Endothelial cell of umbilical vein (primary cell): ENCODE measurements around the gene CPA2. TPM values are rescaled to one million over a fixed set of nuclear protein-coding genes. Genes with fewer than 3 reads are reported as not detected.

Source experiments
- BruUV-seq: library from RNA; stranded (reverse); fragments of 400-500 nt; replicated peaks from 2 replicates; lab custom pipeline; 2021; lab: Mats Ljungman, UMichigan
- CTCF ChIA-PET: fragments of 300-600, 350-600 bp; sonication (Branson Sonifier 250); formaldehyde crosslinking; loops from one replicate; lab custom pipeline; 2021; ENCODE audit warnings: antibody characterized with exemption, inconsistent platforms; lab: Charles Lee
- POLR2A ChIA-PET: fragments of 300-600, 350-600 bp; sonication (Branson Sonifier 250); formaldehyde crosslinking; loops from one replicate; lab custom pipeline; 2021; ENCODE audit warnings: antibody characterized with exemption, inconsistent platforms; lab: Charles Lee
- DNase-seq: peaks from one replicate; pipeline ENCODE4 v3.0.0-alpha.2; 2011; ENCODE audit warnings: low read depth, low spot score
- FAIRE-seq: peaks from 2 replicates; lab custom pipeline; 2011; peaks lifted over from hg19 to GRCh38; lab: Jason Lieb, UNC
- H2AFZ ChIP-seq: 2 replicates; pipeline ENCODE4 v1.6.0; 2012; ENCODE audit warnings: low read depth, low read length, control low read depth, inconsistent platforms
- H3K27ac ChIP-seq: 2 replicates; pipeline ENCODE4 v1.5.1; 2011; ENCODE audit warnings: low read depth, mild to moderate bottlenecking, control low read depth, low read length, moderate library complexity; ENCODE audit not compliant: insufficient read depth
- H3K27me3 ChIP-seq, 2 experiments: 2 replicates each; pipeline versions ENCODE4 v1.6.0 to v1.6.1; 2011; ENCODE audit warnings: low read length in 2 of 2, mixed read lengths in 1 of 2; ENCODE audit not compliant: control insufficient read depth in 2 of 2, insufficient read depth in 2 of 2
- H3K36me3 ChIP-seq, 2 experiments: 2 replicates in 1 of 2; 3 replicates in 1 of 2; pipeline ENCODE4 v1.5.1; 2011; ENCODE audit warnings: low read length in 2 of 2, mild to moderate bottlenecking in 1 of 2, moderate library complexity in 1 of 2; ENCODE audit not compliant: control insufficient read depth in 2 of 2, insufficient read depth in 2 of 2; ENCODE audit errors: extremely low read depth in 1 of 2
- H3K4me1 ChIP-seq: 3 replicates; pipeline ENCODE4 v1.5.1; 2011; ENCODE audit warnings: mild to moderate bottlenecking, low read length; ENCODE audit not compliant: control insufficient read depth, insufficient read depth; ENCODE audit errors: extremely low read depth
- H3K4me2 ChIP-seq: 2 replicates; pipeline ENCODE4 v1.6.1; 2011; ENCODE audit warnings: low read length, control low read depth, mixed read lengths; ENCODE audit not compliant: insufficient read depth
- H3K4me3 ChIP-seq, 3 experiments: fragments of 200-600 bp in 1 of 3; sonication (generic), shearing (Covaris generic) in 1 of 3; replicated peaks in 1 of 3; 2 replicates each; pipeline ENCODE4 v1.5.1; 2011 to 2016; ENCODE audit warnings: control low read depth in 3 of 3, low read length in 3 of 3, mild to moderate bottlenecking in 2 of 3, inconsistent platforms in 1 of 3, low read depth in 1 of 3, moderate library complexity in 1 of 3; ENCODE audit not compliant: insufficient read depth in 1 of 3
- H3K79me2 ChIP-seq: 2 replicates; pipeline ENCODE4 v1.6.0; 2012; ENCODE audit warnings: low read length, inconsistent platforms; ENCODE audit not compliant: control insufficient read depth, insufficient read depth
- H3K9ac ChIP-seq: replicated peaks from 2 replicates; pipeline ENCODE3; 2011; ENCODE audit warnings: low read length, control low read depth; ENCODE audit not compliant: insufficient read depth; ENCODE audit errors: extremely low read depth
- H3K9me1 ChIP-seq: replicated peaks from 3 replicates; pipeline ENCODE4 v1.6.0; 2011; ENCODE audit warnings: mild to moderate bottlenecking, low read length; ENCODE audit not compliant: control insufficient read depth, insufficient read depth; ENCODE audit errors: extremely low read depth
- H3K9me3 ChIP-seq: replicated peaks from 2 replicates; pipeline ENCODE4 v1.5.1; 2012; ENCODE audit warnings: low read length, inconsistent platforms; ENCODE audit not compliant: control insufficient read depth, insufficient read depth
- H4K20me1 ChIP-seq: replicated peaks from 2 replicates; pipeline ENCODE3; 2011; ENCODE audit warnings: mild to moderate bottlenecking, low read length; ENCODE audit not compliant: control insufficient read depth, insufficient read depth; ENCODE audit errors: extremely low read depth
- CTCF ChIP-seq, 2 donors: IDR thresholded peaks; 1 replicate in 1 of 2; 2 replicates in 1 of 2; pipeline ENCODE4 v1.5.1; 2011; ENCODE audit warnings: low read length in 2 of 2, mild to moderate bottlenecking in 2 of 2, moderate library complexity in 2 of 2, control low read depth in 1 of 2, inconsistent platforms in 1 of 2, low read depth in 1 of 2; ENCODE audit not compliant: insufficient read depth in 1 of 2; ENCODE audit errors: extremely low read depth in 1 of 2
- EZH2 ChIP-seq: IDR thresholded peaks from 2 replicates; pipeline ENCODE4 v1.6.1; 2012; ENCODE audit warnings: borderline replicate concordance, low read depth, mild to moderate bottlenecking, moderate library complexity, low read length, inconsistent platforms; ENCODE audit not compliant: severe bottlenecking
- FOS ChIP-seq: IDR thresholded peaks from 2 replicates; pipeline ENCODE4 v1.6.1; 2011; ENCODE audit warnings: mild to moderate bottlenecking, low read length, moderate library complexity, borderline replicate concordance; ENCODE audit not compliant: insufficient read depth
- GATA2 ChIP-seq: IDR thresholded peaks from 2 replicates; pipeline ENCODE4 v1.7.0; 2011; ENCODE audit warnings: low read depth, mild to moderate bottlenecking, moderate library complexity, mixed read lengths, low read length; ENCODE audit not compliant: insufficient read length, insufficient read depth
- JUN ChIP-seq: IDR thresholded peaks from 2 replicates; pipeline ENCODE4 v1.6.1; 2011; ENCODE audit warnings: borderline replicate concordance, low read depth; ENCODE audit not compliant: insufficient read length, insufficient read depth
- MAX ChIP-seq: IDR thresholded peaks from 2 replicates; pipeline ENCODE4 v1.6.1; 2011; ENCODE audit not compliant: insufficient read depth, insufficient read length
- MYC ChIP-seq: IDR thresholded peaks from one replicate; pipeline ENCODE4 v1.6.1; 2011; ENCODE audit warnings: mild to moderate bottlenecking, low read depth, low read length
- POLR2A ChIP-seq: IDR thresholded peaks from 2 replicates; pipeline ENCODE4 v1.6.1; 2012; ENCODE audit warnings: low read depth, mild to moderate bottlenecking, control low read depth, low read length
- POLR2AphosphoS5 ChIP-seq: IDR thresholded peaks from 2 replicates; pipeline ENCODE4 v1.6.1; 2012; ENCODE audit warnings: low read depth, mild to moderate bottlenecking, control low read depth, low read length, moderate library complexity; ENCODE audit not compliant: insufficient read depth
- dilution Hi-C: fragments of 300-500 bp; cut with MboI; formaldehyde crosslinking; loops from one replicate; pipeline ENCODE4 v1.15.0; 2019; ENCODE audit warnings: low sequenced_read_pairs; ENCODE audit not compliant: extremely low pct_ligation_motif_present
- intact Hi-C: fragments of 100-400 bp; cut with micrococcal nuclease; formaldehyde crosslinking; loops from one replicate; pipeline ENCODE4 v1.10.0; 2022
- polyA plus RNA-seq, 4 experiments: library from polyadenylated mRNA; depleted of rRNA in 3 of 4; stranded (reverse) in 3 of 4; unstranded in 1 of 4; fragments of >200 nt; gene quantifications; 2 replicates each; pipeline versions ENCODE4 v1.2.1 to v1.2.3, GENCODE V29; 2011 to 2012; ENCODE audit warnings: missing spikeins in 1 of 4
- total RNA-seq: library from RNA; stranded (reverse); gene quantifications from 2 replicates; pipeline ENCODE4 v1.2.3, GENCODE V29; 2021

The CPA2 gene
- total and polyA plus RNA-seq, 2 donors (not counting 3 experiments of a cell fraction or from before 2014, with no cell fraction given) = not detected

GRCh38 chr7:130279906-130280305 lies 13.2 kb downstream of the CPA2 start:
- dilution Hi-C loops = no loop called here
- no peaks in the 10 kb centered on the region for H3K9me3 ChIP-seq
- FAIRE-seq (no peak), DNase-seq (no peak)
- H3K27me3 ChIP-seq = peaks cover 2 to 3% of the 10 kb centered on the region in 2 experiments
- no peak for TF ChIP-seq MAX
- no peak for TF ChIP-seq CTCF (IDR thresholded peaks at IDR 0.05; ENCODE audit: extremely low read depth in 1 of 2, insufficient read depth in 1 of 2, low read depth in 1 of 2, low read length in 2 of 2)
- no peak for TF ChIP-seq FOS
- TF ChIP-seq EZH2 = no peak
- TF ChIP-seq POLR2AphosphoS5 = no peak
- no peak for TF ChIP-seq JUN
- TF ChIP-seq MYC = no peak
- TF ChIP-seq POLR2A = no peak
- TF ChIP-seq GATA2 = no peak
- H4K20me1 ChIP-seq = no peaks in the 10 kb centered on the region
- no peaks in the 10 kb centered on the region for H3K36me3 ChIP-seq
- CTCF ChIA-PET = interaction anchor here (2.8 kb wide), 1 partner anchor 14 kb away, joined by 7 read pairs; no protein-coding TSS in a partner anchor
- H3K4me1 ChIP-seq = no peaks in the 10 kb centered on the region
- H3K9ac ChIP-seq = no peak overlapping the region
- POLR2A ChIA-PET = no interaction called here
- H3K4me2 ChIP-seq = no peak overlapping the region
- H2AFZ ChIP-seq = no peak overlapping the region
- intact Hi-C loops = loop anchor here (2.0 kb wide), 1 partner anchor 209 kb away; no protein-coding TSS in a partner anchor
- no peaks in the 10 kb centered on the region for H3K79me2 ChIP-seq
- no peaks in the 10 kb centered on the region for H3K9me1 ChIP-seq
- H3K4me3 ChIP-seq = no peak overlapping the region
- H3K27ac ChIP-seq = no peak overlapping the region
- no TSS peak for BruUV-seq
